ENCODE measurements around the gene VOPP1.

Gene VOPP1

DNA sequence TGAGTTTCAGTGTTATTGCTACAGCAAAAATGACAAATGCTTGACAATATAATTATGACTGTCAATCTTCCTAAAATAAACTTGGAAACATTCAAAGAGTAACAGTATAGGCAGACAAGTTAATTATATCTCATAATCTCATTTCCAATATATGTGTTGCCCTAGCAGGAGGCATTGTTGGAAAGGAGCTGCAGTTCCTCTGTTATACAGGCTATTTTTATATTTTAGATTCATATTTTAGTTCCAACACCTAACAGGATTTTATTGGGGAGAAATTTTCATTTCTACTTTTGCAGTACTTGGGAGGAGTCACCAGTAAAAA, 19.3 kb downstream of the VOPP1 start:
- no peak for DNase-seq

DNA sequence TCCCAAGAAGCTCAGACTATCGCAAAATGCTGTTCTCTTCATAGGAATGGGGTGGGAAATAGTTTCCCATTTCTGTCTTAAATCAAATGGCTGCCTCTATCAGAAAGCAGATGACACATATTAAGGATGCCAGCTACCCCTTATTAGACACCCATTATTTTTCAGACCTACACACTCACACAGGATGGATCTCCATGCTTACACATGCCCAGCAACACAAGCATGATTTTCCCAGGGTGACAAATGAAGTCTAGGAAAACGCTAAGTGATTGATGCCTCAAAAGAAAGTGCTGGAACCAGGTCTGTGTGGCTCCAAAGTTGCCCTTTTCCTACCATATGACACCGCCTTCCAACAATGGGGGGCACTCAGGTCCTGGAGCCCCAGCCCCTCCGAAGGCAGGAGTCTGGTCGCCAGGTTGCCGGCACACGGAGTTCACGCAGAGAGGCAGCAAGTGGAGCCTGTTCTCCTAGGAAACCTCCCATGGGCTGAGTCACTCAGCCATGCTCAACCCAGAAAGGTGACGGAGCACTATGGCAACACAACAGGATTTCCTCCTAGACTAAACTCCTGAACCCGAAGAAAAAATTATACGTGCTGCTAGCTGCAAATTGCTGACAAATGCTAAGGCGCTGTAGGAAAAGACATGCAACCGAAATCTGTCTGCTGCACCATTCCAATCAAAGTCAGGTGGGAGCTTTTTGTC, 19.8 kb downstream of the VOPP1 start:
- no peak for DNase-seq

DNA sequence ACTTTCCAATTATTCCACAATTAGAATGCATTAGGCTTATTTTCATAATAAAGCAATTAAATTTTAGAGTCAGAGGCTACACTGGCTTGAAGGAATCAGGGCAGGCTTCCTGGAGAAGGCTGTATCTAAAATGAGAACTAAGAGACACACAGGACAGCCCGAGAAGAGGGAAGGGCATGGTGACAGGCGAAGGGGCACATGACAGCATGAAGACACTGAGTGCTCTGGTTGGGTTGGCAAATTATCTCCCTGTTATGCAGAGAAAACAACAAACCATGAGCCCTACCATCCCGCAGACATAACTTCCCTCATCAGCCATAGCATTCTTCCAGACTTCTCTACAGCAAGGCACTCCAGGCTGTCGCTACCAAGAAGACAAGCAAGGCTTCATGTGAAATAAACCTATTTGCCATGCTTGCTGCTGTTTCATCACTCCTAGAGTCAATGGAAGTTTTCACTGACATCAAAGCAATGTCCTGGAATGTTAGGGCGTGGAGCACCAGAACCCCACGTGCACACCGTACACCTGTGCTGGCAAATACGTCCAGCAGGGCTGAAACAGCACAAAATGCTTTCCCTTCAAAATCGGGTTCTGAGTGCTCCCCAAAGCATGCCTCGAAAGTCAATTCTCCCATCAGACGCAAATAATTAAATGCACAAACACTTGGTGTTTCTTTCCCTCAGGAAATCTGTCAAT, 21.3 kb downstream of the VOPP1 start:
- DNase-seq, result no peak

DNA sequence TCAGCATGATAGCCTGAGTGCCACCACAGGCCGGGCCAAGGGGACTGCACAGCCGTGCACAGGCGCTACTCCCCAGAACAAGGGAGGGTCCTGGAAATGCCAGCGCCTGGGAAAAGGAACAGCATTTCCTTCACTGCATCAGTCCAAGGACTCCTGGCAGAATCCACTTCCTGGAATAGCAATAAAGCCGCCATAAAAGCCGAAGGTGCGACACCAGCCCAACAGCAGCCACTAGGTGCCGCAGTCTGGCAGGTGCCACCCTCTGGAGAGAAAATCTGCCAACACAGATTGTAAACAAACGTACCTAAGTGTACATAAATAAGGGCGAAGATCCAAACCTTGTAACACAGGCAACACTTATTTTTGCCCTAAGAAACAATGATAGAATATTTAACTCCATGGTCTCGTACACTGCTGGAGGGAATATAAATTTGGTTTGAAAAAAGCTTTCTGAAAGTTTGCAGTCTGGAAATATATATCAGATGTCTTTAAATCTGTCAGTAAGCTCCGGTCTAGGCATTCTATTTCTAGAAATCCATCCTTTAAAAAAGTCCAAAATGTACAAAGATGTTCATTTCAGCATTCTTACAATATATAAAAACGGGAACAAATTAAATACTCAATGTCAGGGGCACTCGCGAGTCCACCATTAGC, 22.2 kb downstream of the VOPP1 start:
- DNase-seq, result no peak

DNA sequence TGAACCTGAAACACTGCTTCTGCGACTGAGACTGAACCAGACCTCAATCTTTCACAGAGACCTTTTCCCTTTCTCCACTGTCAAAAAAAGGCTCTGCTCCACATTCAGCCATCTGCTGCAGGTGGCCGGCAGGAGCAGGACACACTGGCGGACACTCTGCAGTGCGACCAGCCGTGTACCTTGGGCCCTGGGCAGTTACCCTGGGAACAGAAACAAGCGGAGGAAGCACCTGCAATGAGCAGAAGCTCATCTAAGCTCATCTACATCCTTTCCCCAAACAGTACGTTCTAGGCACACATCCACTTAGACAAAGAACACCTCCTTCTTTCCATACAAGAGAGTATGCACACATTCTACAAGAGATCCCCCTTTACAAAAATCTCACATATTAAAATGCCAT, 22.8 kb downstream of the VOPP1 start:
- DNase-seq, result no peak

DNA sequence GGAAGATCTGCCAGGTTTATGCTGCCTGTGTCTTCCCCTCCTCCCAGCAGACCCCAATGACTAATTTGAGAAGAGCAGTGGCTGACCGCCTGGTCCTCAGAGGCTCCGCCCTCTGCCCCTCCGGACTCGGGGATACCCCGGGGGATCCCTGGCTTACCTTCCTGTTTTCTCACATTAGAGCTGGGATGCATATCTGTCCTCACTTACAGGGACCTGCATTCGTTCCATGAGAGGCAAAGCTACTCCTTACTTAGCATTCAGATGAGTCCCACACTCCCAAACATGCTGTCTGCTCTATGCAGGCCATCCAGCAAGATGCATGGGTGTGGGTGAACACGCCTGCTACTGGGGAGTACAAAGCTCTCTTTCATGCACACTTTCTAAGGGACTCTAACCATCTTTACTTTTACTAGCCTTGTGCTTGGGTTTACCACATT, 24.0 kb downstream of the VOPP1 start:
- no peak for DNase-seq

DNA sequence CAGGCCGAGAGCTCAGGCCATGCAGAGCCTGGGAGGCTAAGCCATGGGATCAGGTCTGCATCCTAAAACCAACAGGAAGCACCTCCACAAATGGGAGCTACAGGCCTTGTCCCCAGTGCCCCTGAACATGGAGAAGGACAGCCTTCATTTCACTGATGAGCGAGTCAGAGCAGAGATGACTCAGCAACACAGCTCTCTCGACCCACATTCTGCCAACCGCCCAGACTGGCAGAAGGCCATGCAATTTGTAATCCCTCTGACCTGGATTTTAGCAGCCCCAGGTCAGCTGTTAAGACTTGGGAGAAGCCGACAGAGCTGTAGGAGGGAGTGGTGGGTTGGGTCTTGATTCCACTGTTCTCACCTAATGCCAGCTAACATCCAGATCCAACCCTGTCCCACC, 25.5 kb downstream of the VOPP1 start:
- no peak for DNase-seq

DNA sequence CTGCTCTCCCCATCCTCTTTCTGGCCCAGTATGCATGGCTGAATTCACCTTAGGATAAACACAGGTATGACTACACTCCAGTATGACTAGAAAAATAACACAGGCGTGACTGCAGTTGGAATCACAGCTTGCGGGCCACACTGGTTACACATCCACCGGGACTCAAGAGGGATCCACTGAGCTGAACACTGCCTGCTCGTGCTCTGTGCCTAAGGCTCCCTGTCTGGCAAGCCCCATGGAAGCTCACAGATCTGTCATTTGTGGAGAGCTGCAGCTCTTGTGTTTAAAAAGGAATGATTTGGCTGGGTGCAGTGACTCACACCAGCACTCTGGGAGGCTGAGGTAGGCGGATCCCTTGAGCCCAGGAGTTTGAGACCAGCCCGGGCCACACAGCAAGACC, 26.8 kb downstream of the VOPP1 start:
- no peak for DNase-seq

DNA sequence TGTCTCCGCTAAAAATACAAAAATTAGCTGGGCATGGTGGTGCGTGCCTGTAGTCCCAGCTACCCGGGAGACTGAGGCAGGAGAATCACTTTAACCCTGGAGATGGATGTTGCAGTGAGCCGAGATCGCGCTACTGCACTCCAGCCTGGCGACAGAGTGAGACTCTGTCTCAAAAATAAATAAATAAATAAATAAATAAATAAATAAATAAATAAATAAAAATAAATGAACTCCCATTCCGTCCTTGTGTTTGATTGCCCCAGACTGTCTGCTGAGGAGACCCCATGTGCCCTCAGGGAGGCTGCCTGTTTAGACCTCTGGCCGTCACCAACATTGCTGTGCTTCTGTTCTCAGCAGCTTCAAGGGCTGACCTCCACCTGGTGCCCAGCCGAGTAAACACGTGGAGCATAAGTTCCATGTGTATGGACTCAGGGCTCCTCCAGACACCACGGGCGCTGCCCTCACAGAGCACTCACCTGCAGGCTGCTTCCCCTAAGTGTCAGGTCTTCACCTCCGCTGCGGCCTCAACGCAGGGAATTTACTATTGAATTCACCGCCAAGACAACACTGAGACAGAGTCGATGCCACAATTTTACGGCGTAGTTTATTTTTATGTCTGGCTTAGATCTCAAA, 32.0 kb downstream of the VOPP1 start:
- DNase-seq, result no peak

DNA sequence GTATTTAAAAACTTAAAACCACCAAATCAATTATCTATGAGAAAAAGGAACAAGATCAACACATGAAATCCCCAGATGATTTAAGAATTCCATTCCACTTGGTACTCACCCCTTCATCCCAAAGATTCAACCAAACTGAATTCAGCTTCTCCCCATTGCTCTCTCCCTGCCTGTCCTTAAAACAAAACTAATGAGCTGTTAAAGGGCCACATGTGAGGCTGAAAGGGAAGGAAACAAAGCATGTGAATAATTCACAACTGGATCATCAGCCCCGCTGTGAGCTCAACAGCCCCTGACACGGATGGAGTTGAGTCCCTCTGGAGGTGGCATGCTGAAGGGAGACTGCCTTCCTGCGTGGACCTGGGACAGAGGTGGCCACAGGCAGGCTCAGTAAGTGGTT, 32.9 kb downstream of the VOPP1 start:
- no peak for DNase-seq

DNA sequence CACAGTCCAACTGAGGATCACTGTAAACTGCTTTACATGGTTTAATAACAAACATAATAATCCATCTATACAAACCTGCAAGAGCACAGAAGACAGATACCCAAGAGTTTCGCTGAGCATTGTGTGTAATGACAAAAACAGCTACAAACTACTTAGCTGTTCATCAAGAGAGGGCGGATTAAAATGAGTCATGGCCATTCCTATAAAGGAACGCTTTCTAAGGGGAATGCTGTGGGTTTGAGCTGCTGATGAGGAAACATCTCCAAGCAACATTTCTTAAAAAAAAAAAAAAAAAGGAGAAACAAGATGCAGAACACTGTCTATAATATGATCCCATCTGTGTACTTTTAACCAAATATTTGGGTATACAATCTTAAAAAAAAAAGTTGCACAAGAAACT, 33.8 kb downstream of the VOPP1 start:
- no peak for DNase-seq

DNA sequence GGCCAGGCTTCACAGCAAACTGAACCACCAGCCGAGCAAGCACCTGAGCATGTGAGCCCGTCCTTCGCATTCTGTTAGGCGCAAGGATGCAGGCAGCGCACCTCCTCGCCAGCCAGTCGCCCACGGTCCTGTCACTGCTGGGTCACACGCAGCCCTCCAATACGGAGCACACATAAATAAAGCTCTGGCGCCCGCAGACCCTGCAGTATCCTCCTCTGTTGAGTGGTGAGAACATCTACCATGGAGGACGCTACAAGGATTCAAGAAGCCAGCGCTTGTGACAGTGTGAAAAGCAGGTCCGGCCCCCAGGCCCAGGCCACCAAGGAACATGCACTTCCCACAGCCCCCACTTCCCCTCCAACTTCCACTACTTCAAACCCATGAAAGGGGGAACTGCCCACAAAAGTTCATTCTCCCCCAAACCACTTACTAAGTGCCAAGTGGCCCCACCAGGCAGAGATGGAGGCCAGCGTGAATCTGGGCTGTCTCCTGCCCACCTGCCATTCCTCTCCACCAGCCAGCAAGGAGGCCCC, 34.8 kb downstream of the VOPP1 start:
- DNase-seq, result no peak

DNA sequence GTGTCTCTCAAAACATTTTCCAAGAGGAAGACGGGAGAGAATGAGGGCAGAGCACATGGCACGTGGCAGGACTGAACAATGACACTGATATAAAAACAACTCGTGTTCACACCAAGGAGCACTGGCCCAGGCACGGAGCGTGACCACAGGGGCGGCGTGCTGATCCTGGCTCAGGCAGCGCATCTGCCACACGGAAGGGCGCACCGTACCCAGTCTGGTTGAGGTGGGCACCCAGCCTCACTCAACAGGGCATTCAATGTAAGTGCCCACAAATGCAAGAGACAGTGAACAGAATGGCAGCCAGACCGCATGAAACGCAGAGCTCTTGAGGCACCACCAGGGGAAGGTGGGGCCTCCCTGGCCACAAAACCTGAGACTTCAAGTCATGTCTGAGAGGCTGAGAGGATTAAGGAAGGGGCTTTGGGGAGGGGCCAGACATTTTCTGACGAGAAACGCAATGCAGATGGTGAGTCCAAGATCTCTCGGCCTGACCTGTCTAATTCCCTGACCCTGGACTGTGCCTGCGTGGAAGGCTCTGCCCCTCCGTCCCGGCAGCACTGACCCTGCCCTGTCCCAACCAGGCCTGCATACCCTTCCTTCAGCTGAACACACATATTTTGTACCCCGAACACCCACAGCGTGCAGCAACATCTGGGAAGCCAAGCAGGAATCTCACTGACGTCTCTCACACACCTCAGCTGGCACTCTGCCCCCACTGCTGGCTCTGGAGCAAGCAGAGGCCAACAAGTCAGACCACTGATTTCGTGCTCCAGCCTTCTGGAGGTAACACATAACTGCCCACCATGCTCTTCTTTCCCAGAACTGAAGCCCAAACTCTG, 35.5 kb downstream of the VOPP1 start:
- no peak for DNase-seq

DNA sequence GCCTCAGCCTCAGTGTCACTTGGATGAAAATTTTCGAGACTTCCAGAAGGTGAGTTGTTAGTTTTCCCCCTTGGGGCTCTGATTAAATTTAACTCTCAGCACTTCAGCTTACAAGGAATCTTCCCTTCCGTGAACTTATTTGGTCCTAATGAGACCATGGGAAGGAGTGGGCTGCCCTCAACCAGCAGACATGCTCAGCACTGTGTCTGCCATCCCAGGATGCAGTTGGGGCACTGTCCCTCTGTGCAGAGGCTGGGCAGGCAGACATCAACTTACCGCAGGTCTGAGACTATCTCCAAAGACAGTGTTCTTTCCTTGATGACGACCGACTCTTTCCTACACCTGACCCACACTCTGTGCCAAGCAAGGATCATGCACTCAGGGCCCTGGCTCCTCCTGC, 36.7 kb downstream of the VOPP1 start:
- DNase-seq, result no peak

DNA sequence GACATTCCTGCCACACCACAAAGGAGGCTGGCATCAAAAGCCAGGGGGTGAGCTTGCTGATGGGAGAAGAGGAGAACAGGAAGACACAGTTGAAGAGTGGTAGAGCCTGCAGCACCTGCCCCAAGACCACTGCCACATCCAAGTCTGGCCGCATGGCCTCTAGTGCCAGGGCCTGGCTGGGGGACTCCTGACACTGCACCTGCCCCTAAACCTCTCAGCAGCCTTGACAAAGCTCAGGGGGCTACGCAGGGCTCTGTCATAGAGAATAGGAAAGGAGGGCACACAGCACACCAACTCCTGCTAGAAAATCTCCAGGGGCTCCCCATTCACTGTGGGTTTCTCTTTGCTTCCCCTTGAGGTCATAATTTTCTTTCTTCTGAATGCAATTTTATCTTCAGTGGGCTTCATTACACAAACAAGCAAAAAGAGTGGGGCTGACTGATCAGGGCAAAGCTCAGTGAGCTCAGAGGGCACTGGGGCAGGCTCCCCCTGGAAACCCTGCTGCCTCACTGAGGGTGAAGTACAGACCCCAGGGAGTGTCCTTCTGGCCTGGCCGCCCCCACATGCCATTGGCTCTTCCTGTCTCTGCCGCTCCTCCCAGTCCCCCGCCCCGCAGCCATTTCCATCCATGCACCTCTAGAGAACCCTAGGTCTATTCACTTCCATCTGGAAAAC, 37.2 kb downstream of the VOPP1 start:
- no peak for DNase-seq

DNA sequence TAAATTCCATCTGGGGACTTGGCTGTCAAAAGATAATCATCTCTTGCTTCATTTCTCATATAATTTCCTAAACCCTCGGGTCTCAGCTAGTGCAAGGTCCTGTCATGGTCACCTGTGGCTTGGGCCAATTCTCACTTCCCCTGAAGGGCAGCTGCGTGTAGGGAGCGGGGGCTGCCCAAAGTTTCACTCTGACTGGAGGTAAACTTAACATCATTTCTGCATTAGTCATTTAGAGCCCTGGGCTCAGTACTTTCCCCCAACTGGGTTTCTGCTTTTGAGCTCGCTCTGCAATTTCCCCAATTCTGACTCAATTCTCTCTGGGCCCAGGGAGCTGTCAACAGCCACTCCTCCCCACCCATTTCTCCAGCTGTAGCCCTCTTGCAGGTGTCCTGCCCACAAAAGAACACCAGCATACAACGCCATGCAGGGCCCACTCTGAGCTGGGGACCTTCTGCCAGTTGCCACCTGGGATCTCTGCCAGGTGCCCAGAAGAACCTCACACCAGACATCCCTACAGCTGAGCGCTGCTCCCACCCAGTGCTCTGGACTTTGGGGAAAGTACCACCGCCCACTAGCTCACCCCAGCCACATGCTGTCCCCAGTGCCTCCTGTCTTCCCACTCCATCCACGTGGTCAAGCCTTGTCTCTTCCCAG, 37.9 kb downstream of the VOPP1 start:
- DNase-seq, result no peak

DNA sequence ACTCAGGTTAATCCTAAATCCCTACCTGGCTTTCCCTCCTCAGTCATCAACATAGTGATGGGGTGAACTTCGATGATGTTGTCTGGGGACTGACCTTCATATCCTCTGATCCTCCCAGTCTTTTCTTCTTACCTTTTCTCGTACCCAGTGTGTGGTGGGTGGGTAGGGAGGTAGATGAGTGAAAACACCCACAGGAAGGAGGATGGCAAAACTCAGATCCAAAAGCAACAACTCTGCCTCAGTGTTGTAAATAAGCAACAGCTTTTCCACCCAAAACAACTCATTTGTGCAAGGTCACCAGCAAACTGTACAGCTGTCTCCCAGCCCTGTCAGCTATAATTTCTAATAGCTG, 38.6 kb downstream of the VOPP1 start:
- no peak for DNase-seq

DNA sequence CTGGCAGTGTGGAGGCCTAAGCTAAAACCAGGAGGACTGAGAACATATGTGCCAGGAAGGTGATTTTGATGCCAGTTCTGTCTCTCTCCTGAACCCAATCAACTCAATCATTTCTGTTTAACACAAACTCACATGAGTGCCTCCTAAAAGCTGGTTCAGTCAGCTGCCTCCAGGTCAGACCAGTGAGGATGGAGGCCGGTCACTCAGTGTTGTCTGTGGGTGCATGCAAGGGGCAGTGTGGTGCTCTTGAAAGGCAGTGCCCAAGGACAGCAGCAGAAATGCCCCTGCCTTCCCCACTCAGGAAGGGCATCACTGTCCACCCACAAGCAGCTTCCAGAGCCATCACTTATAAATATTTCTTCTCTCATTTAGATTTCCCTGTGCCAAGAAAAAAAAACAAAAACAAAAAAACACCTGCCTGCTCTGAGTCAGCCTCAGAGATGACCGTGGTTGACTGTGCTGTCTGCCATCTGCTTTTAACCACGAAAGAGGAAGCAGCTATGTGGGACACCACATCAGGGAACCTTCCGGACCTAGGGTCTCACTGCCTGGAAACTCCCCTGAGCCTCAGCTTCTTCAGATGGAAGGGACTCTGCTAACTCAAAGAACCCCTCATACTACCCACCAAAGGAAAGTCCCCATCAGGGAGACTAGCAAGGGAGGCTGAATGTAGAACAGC, 39.1 kb downstream of the VOPP1 start:
- no peak for DNase-seq

DNA sequence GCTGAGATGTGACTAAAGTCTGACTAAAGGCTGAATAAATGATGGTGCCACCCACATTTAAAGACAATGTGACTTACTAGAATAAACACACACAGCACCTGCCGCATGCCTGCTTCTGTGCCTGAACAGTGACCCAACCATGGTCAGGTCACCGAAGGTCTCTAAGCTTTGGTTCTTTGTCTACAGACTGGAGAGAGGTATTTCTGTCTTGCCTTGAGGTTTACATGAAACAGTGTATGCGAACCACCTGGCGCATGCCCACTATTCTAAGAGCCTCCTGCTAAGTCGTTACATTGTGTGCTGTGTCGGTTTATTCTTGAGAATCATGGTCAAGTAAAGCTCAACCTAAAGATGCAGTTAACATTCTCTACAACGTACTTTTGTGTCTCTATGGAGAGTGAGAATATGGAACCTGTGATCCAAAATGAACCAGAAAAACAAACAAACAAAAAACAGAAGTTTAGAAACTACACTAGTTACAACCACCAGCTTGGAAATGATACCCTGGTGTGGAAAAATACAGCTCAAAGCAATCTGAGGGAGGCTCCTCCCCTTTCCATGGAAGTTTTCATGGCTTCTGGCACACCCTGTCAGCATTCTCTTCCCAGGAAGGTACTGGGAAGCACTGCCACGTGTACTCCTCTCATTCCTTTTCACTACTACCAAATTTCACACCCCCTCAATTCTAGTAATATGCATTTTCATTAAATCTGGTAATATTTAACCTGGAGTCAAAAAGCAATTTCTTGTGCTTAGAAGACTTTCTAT, 40.0 kb downstream of the VOPP1 start:
- DNase-seq, result no peak

DNA sequence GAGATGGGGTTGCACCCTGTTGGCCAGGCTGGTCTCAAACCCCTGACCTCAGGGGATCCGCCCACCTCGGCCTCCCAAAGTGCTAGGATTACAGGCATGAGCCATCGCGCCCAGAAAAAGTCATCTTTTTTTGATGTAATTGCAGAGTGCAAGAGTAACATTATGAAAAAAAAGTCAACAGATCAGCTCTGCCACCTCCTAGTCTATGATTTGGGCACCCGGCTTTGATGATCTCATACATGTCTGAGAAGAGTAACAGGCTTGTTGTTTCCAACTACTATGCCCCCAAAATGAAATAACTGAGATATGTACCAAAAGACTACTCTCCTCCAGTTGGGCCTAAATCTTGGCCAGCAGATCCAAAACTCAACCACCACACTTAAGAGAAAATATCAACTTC, 40.8 kb downstream of the VOPP1 start:
- no peak for DNase-seq
